GM19240 (cell line): ENCODE data around the gene MACROD1.
"Not testable (repeated sequence)": the region's sequence is repeated elsewhere in the genome, so short reads cannot be mapped to it uniquely, and the experiment has no call there.

Source experiments
- DNase-seq: peaks from one replicate; pipeline ENCODE4 v3.0.0; 2011; ENCODE audit warnings: low spot score; ENCODE audit not compliant: insufficient read length

Gene MACROD1

GRCh38 chr11:63969461-63969860 lies 196.5 kb downstream of the MACROD1 start:
- no peak for DNase-seq

GRCh38 chr11:63966444-63966843 lies 199.5 kb downstream of the MACROD1 start:
- no peak for DNase-seq

- DNase-seq = not testable (repeated sequence)
Observed at GRCh38 chr11:63963895-63964294, 202.0 kb downstream of the MACROD1 start.

- no peak for DNase-seq
Observed at GRCh38 chr11:63961608-63962412, 204.1 kb downstream of the MACROD1 start.

GRCh38 chr11:63958008-63958407 lies 207.9 kb downstream of the MACROD1 start:
- no peak for DNase-seq

GRCh38 chr11:63952570-63952969 lies 213.3 kb downstream of the MACROD1 start:
- no peak for DNase-seq

GRCh38 chr11:63951779-63952536 lies 214.0 kb downstream of the MACROD1 start:
- DNase-seq = no peak
